T-helper 9 cell (primary cell): Measurements from ENCODE around the gene LIN7A.

Experiments
- DNase-seq: peaks from one replicate; pipeline ENCODE4 v3.0.0-alpha.2; 2020

The LIN7A gene

GRCh38 chr12:80745851-80746505 lies 191.8 kb downstream of the LIN7A start:
- DNase-seq, result no peak
